COLO668 (cell line): ENCODE data around the gene PCNT.

ENCODE experiments used
- DNase-seq: peaks from one replicate; lab custom pipeline; 2025; ENCODE audit not compliant: unreplicated experiment; lab: John Stamatoyannopoulos, UW

PCNT gene

DNA sequence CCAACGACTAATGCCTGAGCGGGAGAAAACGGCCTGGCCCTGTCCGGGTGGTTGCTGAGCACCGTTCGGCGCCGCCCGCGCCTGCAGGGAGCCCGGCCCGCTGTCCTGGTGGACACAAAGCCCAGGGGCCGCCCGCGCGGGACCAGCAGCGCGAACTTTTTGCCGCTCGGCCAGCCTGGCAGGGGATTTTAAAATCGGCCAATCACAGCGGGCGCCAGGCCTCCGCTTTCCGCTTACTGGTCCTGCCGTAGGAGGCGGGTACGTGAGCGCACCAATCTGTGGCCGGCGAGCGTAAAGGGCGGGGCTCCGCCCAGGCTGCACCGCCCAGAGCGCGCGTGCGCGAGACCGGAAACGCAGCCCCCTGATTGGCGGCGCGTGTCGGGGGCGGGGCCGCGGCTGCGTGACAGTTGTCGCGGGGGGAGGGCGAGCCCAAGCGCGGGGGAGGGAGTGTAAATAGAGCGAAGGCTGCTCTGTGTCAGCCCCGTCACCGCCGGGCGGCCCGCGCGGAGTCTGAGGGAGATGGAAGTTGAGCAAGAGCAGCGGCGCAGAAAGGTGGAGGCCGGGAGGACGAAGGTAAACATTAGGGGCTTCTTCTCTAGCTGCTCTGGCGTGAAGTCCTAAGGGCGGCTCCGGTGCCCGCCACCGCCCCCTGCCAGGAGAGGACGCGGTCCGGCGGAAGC lies at the start of gene PCNT, which contains the start of gene C21orf58:
Gene PCNT (plus strand): TSS at position 447 of the 680 bp plus-strand sequence. CDS start 73 bp downstream, at position 520.
Gene C21orf58 (minus strand): TSS at position 161 of the 680 bp plus-strand sequence. CDS start 1,132 bp downstream, outside the sequence.
- peak; percentile 99 for DNase-seq

DNA sequence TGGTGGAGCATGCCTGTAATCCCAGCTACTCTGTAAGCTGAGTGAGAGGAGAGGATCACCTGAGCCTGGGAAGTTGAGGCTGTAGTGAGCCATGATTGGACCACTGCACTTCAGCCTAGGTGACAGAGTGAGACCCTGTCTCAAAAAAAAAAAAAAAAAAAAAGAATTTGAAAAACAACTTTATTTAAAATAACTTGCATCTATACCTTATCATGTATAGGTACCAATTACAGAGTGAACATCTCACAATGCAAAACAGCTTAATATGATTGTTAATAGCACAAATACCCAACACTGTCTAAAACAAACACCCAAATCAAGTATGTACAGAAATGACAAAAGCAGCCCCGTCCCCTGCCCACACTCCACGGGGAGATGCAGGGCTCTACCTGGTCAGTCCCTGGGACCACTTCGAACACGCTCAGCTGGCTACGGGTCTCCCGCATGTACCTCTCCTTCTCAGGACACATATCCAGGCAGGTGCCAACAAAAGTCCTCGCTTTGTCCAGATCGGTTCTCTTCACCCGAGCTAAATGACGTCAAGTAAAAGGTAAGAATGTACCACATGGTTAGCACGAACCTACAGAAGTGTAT lies 49.1 kb upstream of the PCNT start:
- DNase-seq = no peak

GRCh38 chr21:46284077-46284644 lies 39.8 kb upstream of the PCNT start:
- DNase-seq = peak; percentile 78

GRCh38 chr21:46284733-46285132 lies 39.2 kb upstream of the PCNT start:
- DNase-seq = no peak

- no peak for DNase-seq
These were observed 38.7 kb upstream of the PCNT start, which contains the start of gene MCM3AP for GRCh38 chr21:46285206-46285661. MCM3AP (minus strand) TSS chr21:46285611; CDS start chr21:46285286, 325 bp downstream.

GRCh38 chr21:46285761-46286647 lies 38.0 kb upstream of the PCNT start, which contains the start of gene YBEY:
YBEY (plus strand) TSS chr21:46286342; CDS start chr21:46286914, 572 bp downstream.
- peak; percentile 97 for DNase-seq

GRCh38 chr21:46286648-46287002 lies 37.3 kb upstream of the PCNT start:
- no peak for DNase-seq

GRCh38 chr21:46287541-46287940 lies 36.4 kb upstream of the PCNT start:
- DNase-seq = no peak

DNA sequence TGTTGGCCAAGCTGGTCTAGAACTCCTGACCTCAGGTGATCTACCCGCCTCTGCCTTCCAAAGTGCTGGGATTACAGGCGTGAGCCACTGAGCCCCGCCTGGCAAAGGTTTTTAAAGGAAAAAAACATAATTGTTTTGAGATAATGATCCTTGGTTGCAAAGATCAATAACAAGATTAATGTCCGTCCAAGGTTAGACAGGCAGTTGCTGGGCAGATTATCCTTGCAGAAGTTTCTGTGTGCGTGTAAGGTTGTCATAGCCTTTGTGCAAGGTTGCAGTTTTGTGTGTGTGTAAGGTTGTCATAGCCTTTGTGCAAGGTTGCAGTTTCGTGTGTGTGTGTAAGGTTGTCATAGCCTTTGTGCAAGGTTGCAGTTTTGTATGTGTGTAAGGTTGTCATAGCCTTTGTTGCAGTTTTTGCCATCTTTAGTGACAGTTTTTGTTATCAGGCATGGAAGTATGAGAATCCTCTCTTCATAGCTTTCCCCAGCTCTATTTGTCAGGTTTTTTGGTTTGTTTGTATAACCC lies 34.2 kb upstream of the PCNT start:
- DNase-seq = no peak

- DNase-seq = no peak
These were observed 32.4 kb upstream of the PCNT start for GRCh38 chr21:46291561-46291960.

DNA sequence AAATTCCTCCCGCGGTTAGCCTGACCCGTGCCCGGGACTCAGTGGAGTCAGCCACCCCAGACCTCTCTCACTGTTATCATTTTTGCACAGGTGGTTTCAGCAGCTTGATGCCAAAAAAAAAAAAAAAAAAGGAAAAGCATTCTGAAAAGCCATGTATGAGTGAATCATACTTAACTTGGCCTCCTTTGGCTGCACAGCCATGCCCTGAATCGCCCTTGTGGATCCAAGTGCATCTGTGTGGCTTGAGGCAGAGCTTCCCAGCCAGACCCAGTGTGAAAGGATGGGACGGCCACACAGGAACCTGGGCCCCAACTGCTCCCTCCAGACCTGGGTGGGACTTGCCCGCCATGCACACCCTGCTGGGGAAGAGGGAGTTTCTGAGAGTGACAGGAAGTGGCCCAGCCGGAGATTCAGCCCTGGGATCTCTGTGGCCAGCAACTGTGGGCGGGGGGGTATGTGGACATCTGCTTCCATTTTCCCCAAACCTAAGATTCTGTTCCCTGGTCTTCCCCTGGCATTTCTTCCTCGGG lies 29.2 kb upstream of the PCNT start:
- DNase-seq = peak; percentile 15

DNA sequence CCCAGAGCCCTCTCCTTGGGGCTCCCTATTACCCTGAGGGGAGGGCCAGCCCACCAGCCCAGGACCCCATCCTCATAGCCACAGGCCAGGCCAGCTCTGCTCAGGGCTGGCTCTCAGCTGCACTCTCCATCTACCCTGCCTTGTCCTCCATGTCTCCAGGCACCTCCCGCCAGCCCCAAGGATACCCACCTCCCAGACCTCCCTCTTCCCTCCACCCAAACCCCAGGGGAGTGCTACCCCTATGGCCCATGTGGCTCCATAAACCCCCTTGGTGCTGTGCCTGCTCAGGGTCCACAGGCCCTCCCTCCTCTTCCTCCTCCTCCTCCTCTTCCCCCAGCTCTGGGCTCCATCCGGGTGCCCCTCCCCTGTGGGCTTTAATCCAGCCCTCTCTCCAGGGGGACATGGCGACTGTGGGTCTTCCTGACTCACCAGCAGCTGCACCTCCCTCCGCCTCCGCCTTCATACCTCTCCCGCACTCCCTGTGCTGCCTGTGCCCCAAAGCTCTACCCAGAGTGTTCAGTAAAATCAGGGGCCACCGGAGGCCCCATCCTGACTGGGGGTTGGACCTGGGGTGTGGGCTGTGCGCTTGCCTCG lies 28.7 kb upstream of the PCNT start:
- DNase-seq = no peak

- DNase-seq = peak; percentile 85
These were observed 27.8 kb upstream of the PCNT start for GRCh38 chr21:46295996-46296752.

DNA sequence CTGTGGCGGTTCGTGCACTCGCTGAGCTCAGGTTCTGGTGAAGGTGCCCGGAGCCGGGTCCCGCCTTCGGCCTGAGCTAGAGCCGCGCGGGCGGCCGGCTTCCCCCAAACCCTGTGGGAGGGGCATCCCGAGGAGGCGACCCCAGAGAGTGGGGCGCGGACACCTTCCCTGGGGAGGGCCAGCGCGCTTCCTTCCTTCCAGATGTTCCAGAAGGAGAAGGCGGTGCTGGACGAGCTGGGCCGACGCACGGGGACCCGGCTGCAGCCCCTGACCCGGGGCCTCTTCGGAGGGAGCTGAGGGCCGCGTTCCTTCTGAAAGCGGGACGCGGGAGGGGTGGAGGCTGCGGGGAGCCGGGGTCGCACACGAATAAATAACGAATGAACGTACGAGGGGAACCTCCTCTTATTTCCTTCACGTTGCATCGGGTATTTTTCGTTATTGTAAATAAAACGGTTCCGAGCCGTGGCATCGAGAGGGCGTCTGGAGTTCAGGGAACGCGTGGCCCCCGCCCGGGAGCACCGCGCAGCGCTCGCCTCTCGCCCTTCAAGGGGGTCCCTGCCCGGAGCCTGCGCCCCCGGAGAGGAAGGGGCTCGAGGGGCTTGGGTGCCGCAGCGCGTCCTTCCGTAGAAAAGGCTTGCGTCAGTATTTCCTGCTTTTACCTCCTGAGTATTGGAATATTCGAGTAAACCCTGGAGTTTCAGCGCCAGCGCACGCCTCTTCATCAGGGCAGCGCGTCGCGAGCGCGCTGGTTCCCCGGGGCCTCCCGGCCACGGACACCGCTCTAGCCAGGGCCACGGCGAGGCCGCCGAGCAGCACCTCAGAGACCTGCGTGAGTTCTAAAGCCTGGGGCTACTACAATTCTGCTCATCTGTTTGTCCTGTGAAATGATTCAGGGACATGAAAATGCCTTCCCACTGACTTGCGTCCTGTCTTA lies 26.4 kb upstream of the PCNT start:
- DNase-seq = peak; percentile 64

GRCh38 chr21:46299167-46299566 lies 24.8 kb upstream of the PCNT start:
- no peak for DNase-seq

DNA sequence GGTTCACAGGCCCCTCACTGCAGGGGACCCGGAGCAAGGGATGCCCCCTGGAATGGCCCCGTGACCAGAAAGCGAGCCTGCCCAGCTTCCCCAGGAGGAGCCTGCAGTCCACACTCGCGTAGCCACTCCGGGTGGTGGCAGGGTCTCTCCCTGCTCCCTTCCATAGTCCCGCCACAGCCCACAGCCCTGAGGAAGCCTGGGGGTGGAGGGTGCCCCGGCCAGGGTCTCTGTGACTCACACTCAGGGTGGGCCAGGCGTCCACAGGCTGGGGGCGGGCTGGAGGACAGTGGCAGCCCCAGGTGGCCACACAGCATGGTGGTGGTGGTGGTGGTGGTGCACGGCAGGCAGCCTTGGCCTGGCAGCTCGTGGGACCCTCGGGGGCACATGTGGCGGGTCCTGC lies 22.2 kb upstream of the PCNT start:
- DNase-seq = no peak

DNA sequence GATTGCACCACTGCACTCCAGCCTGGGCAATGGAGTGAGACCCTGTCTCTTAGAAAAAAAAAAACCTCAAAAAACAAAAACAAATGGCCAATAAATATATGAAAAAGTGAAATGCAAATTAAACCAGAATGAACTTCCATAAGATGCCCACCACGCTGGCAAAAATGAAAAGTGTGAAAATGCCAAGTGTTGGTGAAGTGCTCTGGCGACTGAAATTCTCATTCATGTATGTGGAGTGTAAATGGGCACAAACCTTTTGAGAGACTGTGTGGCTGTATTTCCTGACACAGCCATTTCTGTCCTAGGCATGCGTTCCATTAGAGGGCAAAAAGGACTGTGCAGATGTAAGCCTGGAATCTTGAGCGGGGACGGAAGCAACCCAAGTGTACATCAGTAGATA lies 19.5 kb upstream of the PCNT start:
- no peak for DNase-seq

GRCh38 chr21:46304955-46305354 lies 19.0 kb upstream of the PCNT start:
- no peak for DNase-seq
